Keratinocyte (primary cell): ENCODE data around the gene ZNF597. TPM values are rescaled to one million over a fixed set of nuclear protein-coding genes. Genes with fewer than 3 reads are reported as not detected.
"Not testable (repeated sequence)": the region's sequence is repeated elsewhere in the genome, so short reads cannot be mapped to it uniquely, and the experiment has no call there.

Source experiments
- DNase-seq: peaks from one replicate; pipeline ENCODE4 v3.0.0-alpha.2; 2011; ENCODE audit warnings: low read depth, missing footprints, low spot score
- FAIRE-seq: peaks from 2 replicates; lab custom pipeline; 2011; peaks lifted over from hg19 to GRCh38; lab: Jason Lieb, UNC
- H2AFZ ChIP-seq: 2 replicates; pipeline ENCODE4 v1.6.0; 2012; ENCODE audit warnings: low read length, control low read depth, inconsistent platforms; ENCODE audit not compliant: control insufficient read depth
- H3K27ac ChIP-seq: 2 replicates; pipeline ENCODE4 v1.5.1; 2011; ENCODE audit warnings: low read length; ENCODE audit not compliant: control insufficient read depth, insufficient read depth
- H3K27me3 ChIP-seq: 3 replicates; pipeline ENCODE4 v1.6.0; 2011; ENCODE audit warnings: low read length; ENCODE audit not compliant: control insufficient read depth, insufficient read depth; ENCODE audit errors: extremely low read depth
- H3K36me3 ChIP-seq, 2 experiments: 2 replicates in 1 of 2; 3 replicates in 1 of 2; pipeline ENCODE4 v1.5.1; 2011; ENCODE audit warnings: low read length in 2 of 2, mild to moderate bottlenecking in 1 of 2; ENCODE audit not compliant: control insufficient read depth in 2 of 2, insufficient read depth in 2 of 2; ENCODE audit errors: extremely low read depth in 1 of 2
- H3K4me1 ChIP-seq: 3 replicates; pipeline ENCODE4 v1.5.1; 2011; ENCODE audit warnings: low read length; ENCODE audit not compliant: control insufficient read depth, insufficient read depth; ENCODE audit errors: extremely low read depth
- H3K4me2 ChIP-seq: 3 replicates; pipeline ENCODE4 v1.6.0; 2011; ENCODE audit warnings: low read depth, low read length; ENCODE audit not compliant: control insufficient read depth, insufficient read depth; ENCODE audit errors: extremely low read depth
- H3K4me3 ChIP-seq, 3 experiments: fragments of 200-600 bp in 1 of 3; sonication (generic) in 1 of 3; 2 replicates in 2 of 3; 3 replicates in 1 of 3; pipeline ENCODE4 v1.5.1; 2011 to 2016; ENCODE audit warnings: low read length in 3 of 3, mild to moderate bottlenecking in 3 of 3, control low read depth in 2 of 3, inconsistent platforms in 1 of 3, low read depth in 1 of 3, mixed read lengths in 1 of 3, mixed run types in 1 of 3, moderate library complexity in 1 of 3; ENCODE audit not compliant: control insufficient read depth in 2 of 3, insufficient read depth in 2 of 3; ENCODE audit errors: extremely low read depth in 1 of 3
- H3K79me2 ChIP-seq: 2 replicates; pipeline ENCODE4 v1.6.0; 2012; ENCODE audit warnings: low read length; ENCODE audit not compliant: control insufficient read depth, insufficient read depth
- H3K9ac ChIP-seq: 3 replicates; pipeline ENCODE4 v1.6.0; 2011; ENCODE audit warnings: low read length; ENCODE audit not compliant: control insufficient read depth, insufficient read depth; ENCODE audit errors: extremely low read depth
- H3K9me1 ChIP-seq: 3 replicates; pipeline ENCODE4 v1.6.0; 2011; ENCODE audit warnings: low read length; ENCODE audit not compliant: control insufficient read depth, insufficient read depth; ENCODE audit errors: extremely low read depth
- H3K9me3 ChIP-seq: 2 replicates; pipeline ENCODE4 v1.5.1; 2012; ENCODE audit warnings: low read depth, low read length; ENCODE audit not compliant: control insufficient read depth
- H4K20me1 ChIP-seq: 3 replicates; pipeline ENCODE4 v1.6.0; 2011; ENCODE audit warnings: low read length; ENCODE audit not compliant: control insufficient read depth, insufficient read depth; ENCODE audit errors: extremely low read depth
- EZH2 ChIP-seq: IDR thresholded peaks from one replicate; pipeline ENCODE4 v1.6.1; 2012; ENCODE audit warnings: inconsistent platforms, mild to moderate bottlenecking, low read length, moderate library complexity
- dilution Hi-C: fragments of 300-500 bp; cut with MboI; formaldehyde crosslinking; loops from one replicate; pipeline ENCODE4 v1.7.0; 2020; ENCODE audit warnings: low sequenced_read_pairs; ENCODE audit not compliant: extremely low pct_ligation_motif_present
- polyA plus RNA-seq, 5 experiments: library from polyadenylated mRNA; depleted of rRNA in 3 of 5; stranded (reverse) in 3 of 5; stranded (forward) in 1 of 5; unstranded in 1 of 5; fragments of >200 nt; gene quantifications; 1 replicate in 1 of 5; 2 replicates in 3 of 5; 3 replicates in 1 of 5; pipeline versions ENCODE4 v1.2.1 to v1.2.3, GENCODE V29; 2011 to 2012; ENCODE audit warnings: missing spikeins in 2 of 5, low read depth in 1 of 5, low replicate concordance in 1 of 5
- TF ChIP-seq, protein P1 (sequence below), 3 experiments: IDR thresholded peaks in 1 of 3; conservative IDR thresholded peaks in 1 of 3; optimal IDR thresholded peaks in 1 of 3; 2 replicates in 2 of 3; 3 replicates in 1 of 3; pipeline versions ENCODE3 to v1.5.1; 2011; ENCODE audit warnings: low read length in 3 of 3, mild to moderate bottlenecking in 3 of 3, moderate library complexity in 2 of 3, control low read depth in 1 of 3, inconsistent platforms in 1 of 3; ENCODE audit not compliant: insufficient read depth in 2 of 3; ENCODE audit errors: extremely low read depth in 1 of 3

ZNF597 gene
- polyA plus RNA-seq, 1 donor (not counting 4 experiments of a cell fraction or from before 2014, with no cell fraction given), result 1.7 TPM

- TF ChIP-seq, protein P1, sequence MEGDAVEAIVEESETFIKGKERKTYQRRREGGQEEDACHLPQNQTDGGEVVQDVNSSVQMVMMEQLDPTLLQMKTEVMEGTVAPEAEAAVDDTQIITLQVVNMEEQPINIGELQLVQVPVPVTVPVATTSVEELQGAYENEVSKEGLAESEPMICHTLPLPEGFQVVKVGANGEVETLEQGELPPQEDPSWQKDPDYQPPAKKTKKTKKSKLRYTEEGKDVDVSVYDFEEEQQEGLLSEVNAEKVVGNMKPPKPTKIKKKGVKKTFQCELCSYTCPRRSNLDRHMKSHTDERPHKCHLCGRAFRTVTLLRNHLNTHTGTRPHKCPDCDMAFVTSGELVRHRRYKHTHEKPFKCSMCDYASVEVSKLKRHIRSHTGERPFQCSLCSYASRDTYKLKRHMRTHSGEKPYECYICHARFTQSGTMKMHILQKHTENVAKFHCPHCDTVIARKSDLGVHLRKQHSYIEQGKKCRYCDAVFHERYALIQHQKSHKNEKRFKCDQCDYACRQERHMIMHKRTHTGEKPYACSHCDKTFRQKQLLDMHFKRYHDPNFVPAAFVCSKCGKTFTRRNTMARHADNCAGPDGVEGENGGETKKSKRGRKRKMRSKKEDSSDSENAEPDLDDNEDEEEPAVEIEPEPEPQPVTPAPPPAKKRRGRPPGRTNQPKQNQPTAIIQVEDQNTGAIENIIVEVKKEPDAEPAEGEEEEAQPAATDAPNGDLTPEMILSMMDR (optimal IDR thresholded peaks at IDR 0.05 in 1 of 3, IDR thresholded peaks at IDR 0.05 in 1 of 3, conservative IDR thresholded peaks at IDR 0.05 in 1 of 3; ENCODE audit: extremely low read depth in 1 of 3, insufficient read depth in 2 of 3, low read length in 3 of 3), result no peak
- TF ChIP-seq EZH2, result no peak
- DNase-seq (no peak), FAIRE-seq (no peak)
- Histone ChIP-seq H3K27ac (no peak overlapping the region), H3K4me3 (no peak overlapping the region), H3K4me2 (no peak overlapping the region), H3K4me1 (no peaks in the 10 kb centered on the region), H3K9ac (no peak overlapping the region), H3K79me2 (peaks cover 76% of the 10 kb centered on the region), H2AFZ (no peak overlapping the region), H3K9me3 (no peaks in the 10 kb centered on the region), H3K9me1 (no peaks in the 10 kb centered on the region), H3K36me3 (peaks cover 7% of the 10 kb centered on the region in 2 experiments), H4K20me1 (peaks cover 13% of the 10 kb centered on the region), H3K27me3 (no peaks in the 10 kb centered on the region)
- dilution Hi-C loops, result no loop called here
Measured at GRCh38 chr16:3474136-3474779, 31.0 kb upstream of the ZNF597 start.

GRCh38 chr16:3473596-3473943 lies 30.3 kb upstream of the ZNF597 start:
- Histone ChIP-seq H4K20me1 (peaks cover 13% of the 10 kb centered on the region), H3K79me2 (peaks cover 81% of the 10 kb centered on the region)
- H3K4me2 ChIP-seq, H3K36me3 ChIP-seq, DNase-seq, H3K27me3 ChIP-seq, H3K9me3 ChIP-seq, FAIRE-seq, H3K27ac ChIP-seq, H3K9me1 ChIP-seq, H3K4me1 ChIP-seq, dilution Hi-C loops, H2AFZ ChIP-seq, H3K4me3 ChIP-seq, H3K9ac ChIP-seq: not testable (repeated sequence)
